GM19328 (cell line): ENCODE data around the gene TBC1D4.
A peak's percentile ranks its signal among the peaks of the same experiment; 100 is the strongest.

Source experiments
- ATAC-seq: cut with Tn5 transposase; IDR thresholded peaks from one replicate; pipeline ENCODE4 v1.9.1; 2021; ENCODE audit warnings: mild to moderate bottlenecking, moderate library complexity; ENCODE audit not compliant: unreplicated experiment

The TBC1D4 gene

DNA sequence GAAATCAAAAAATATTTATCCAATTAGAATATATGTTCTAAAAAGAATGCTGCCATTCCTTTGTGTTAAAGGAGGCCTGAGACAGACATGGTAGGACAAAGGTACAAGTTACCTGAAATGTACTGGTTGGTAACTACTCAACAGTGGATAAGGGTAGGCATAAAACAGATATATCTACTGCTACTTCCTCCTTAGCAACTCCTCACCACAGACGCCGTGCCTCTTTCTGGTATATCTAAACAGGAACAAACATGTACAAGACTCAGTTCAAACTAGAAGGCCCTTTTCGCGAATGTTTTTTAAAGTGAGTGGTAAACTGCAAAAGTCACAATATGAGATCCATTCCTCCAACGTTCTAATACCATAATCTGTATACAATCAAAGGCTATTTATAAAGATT is 86.9 kb downstream of the TBC1D4 start:
- ATAC-seq: no peak

DNA sequence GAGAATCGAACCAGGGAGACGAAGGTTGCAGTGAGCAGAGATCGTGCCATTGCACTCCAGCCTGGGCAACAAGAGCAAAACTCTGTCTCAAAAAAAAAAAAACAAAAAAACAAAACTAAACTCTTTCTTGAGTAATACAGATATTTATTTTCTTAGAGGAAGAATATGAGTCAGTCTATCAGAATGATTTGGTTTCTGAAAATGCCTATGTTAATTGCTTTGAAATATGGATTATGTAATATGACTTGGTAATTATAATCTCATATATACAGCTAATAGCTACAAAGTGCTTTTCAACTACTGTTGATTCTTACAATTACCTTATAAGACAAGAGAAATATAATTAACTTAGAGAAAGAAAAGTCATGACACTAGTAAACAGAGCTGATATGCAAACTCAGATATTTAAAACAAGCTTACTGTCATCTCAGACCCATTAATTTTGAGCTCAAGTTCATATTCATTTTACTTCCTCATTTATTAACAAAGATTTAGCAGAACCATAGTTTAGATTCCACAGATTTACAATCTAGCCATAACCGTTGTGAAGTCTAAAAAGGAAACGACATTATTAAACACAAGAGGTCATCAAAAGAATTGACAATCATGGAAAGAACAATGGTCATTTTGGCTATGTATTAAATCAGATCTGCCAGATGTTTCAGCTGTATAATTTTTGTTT is 88.0 kb downstream of the TBC1D4 start:
- ATAC-seq: no peak

DNA sequence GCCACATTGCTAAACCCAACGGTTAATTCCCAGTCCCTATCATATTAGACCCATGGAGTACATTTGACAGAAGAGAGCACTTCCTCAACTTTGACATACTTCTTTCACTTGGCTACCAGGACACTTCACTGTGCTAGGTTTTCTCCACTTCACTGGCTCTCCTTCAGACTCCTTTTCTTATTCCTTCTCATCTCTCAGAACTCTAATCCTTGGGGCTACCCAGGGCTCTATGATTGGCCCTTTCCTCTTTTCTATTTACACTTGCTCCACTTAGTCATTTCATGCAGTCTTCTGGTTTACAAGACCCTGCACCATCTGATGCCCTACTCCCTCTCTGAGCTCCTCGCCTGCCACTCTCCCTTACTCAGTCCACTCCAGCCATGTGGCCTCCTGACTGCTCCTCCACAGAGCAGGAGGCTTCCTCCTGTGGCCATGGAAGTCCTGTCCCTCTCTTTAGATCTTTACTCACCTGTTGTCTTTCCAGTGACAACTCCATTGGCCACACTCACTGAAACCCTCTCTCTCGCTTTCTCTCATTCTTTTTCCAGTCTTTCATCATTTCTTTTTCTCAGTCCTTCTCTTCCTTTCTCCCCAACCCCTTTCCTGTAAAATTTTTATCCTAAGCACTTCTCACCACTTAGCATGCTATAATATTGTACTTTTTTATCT is 90.4 kb downstream of the TBC1D4 start:
- no peak for ATAC-seq

DNA sequence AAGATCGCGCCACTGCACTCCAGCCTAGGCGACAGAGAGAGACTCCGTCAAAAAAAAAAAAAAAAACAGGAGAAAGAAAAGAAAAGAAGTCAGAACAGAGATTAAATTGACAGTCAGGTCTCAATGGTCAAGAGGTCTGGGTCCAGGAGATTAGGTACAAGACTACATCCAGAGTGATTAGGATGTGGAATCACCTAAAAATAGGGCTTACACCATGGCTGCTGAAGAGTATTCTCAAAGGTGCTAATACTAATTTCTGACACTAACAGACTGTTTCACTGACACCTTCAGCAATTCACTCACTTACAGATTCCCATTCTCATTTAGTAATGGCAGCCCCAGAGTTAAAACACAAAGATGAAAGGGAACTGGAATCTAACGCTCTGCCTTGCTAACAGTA is 91.7 kb downstream of the TBC1D4 start:
- ATAC-seq: no peak

DNA sequence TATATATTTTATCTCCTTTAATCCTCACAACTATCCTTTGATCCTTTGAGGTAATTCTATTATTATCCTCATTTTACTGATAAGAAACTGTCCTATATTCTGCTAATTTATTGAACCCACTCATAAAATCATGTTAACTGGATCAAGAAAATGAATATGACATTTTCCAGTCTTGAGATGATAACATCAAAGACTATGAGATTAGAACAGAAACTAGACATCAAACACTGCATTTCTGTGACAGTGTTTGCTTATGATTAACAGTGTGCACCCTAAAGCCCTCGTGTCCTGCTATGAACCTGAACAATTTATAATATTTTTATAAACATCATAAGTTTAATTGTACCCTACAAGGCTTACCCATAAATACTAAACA is 96.3 kb downstream of the TBC1D4 start:
- ATAC-seq: no peak

DNA sequence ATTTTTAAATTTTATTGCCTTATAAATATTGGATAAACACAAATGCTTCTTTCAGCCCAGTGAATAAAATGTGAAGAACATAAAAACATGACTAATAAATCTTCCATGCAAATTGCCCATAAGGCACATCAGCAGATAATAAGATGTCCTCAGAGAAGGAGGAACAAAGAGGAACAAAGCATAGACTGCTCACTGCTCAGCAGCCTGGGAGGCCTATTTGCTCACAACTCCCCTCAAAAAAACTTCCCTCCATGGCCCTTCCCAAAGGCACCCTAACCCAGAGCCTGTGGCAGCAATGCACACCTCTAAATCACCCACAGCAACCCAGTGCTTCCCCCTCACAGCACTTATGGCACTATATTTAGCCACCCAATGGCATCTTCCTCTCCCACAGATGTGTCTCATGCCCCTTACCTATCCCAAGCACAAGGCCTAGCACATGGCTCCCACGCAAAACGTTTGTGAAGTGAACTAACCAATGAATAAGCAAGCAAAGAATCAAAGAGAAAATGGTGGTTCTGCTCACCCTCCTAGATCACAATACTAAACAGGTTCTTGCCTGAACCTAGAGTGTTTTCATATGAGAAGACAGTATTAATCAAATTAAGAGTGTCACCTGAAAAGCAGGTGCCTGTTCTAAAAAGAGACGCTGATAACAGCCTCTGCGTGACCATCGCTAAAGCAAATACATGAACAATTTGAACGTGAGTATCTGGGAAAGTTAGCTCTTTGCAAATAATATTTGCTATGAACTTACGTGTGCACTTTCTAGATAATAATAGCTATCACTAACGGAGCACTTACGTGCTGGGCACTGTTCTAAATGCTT is 96.9 kb downstream of the TBC1D4 start:
- ATAC-seq: no peak

DNA sequence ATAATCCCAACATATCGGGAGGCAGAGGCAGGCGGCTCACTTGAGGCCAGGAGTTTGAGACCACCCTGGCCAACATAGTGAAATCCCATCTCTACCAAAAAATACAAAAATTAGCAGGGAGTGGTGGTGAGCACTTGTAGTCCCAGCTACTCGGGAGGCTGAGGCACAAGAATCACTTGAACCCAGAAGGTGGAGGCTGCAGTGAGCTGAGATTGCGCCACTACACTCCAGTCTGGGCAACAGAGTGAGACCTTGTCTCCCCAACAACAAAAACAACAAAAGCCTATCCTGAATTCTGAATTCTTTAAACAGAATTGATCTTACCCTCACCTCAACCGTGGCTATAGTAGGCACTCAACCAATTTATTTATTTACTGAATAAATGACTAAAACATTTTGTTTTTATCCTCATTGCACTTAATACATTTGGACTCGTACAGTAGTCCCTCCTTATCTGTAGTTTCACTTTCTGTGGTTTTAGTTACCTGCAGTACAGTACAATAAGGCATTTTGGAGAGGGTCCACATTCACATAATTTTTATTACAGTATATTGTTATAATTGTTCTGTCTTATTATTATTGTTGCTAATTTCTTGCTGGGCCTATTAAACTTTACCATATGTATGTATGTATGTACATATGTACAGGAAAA is 98.8 kb downstream of the TBC1D4 start:
- ATAC-seq: no peak

DNA sequence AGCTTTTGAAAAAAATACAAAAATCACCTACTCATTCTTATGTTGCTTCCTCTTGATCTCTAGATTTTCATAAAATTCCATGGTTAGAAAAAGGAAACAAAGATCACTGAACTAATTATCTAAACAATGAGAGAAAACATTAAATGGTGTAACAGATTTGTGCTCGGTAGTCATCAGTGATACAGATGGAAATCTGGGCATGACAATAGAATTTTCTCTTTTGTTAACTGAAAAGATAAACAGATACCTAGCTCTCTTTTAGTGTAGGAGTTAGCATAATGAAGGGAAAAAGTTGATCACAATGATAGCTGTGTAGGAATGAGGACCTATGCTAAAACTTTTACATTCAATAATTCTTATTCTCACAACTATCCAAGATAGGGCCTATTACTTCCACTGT is 103.7 kb downstream of the TBC1D4 start:
- no peak for ATAC-seq

DNA sequence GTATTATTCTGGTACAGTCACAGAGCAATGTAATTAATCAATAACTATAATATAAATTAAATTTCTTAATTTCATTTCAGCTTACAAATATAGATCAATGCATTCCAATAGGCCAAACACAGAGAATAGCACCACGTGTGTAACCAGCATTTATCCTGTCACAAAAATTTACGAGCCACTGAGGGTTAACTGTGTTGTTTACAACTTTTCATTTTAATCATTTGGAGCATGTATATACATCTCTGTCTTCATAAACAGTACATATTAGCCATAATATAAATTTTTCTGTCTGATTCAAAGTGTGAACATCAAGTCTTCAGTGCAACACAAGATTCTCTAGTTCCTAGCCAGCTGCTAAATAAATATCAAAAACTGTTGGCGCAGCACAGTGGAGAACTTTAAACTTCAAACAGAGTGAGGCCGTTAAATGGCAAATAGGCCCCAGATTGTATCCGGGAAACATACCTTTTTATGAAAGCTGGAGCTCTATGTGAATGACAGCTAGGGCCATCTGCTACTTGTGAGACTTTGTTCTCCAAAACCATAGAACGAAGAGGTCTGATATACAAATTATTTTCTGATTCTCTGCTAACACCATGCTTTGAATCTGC is 105.1 kb downstream of the TBC1D4 start:
- no peak for ATAC-seq

DNA sequence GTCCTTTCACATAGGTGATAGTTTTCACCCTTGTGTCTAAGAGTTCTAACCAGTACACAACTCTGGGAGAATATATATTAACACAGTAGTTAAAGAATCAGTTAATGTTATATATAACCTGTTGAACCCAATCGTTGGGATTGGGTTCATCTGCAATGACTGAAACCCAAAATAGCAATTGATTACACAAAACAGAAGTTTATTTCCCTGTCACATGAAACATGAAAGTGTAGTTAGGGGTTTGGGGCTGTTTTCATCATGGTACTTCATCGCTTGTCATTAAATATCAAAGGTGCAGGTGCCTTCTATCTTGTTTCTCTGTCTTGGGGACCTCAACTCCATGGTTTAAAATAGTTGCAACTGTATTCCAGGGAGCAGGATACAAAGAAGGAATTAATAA is 106.6 kb downstream of the TBC1D4 start:
- no peak for ATAC-seq

DNA sequence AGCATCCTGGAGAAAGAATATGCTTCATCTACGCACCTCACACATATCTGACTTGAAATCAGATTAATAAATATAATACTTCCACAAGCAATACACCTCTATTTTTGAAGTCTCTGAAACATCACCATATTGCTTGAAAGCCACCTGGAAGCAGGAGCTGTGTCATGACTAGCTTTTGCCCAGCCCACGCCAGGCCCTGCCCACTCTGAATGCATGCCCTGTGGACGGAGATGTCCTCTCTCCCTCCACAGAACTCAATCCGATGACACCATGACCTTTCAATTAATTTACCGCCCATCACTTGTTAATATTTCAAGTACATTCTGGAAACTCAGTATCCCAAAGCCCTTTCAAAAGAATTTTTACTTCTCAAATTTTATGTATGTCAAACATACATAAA is 108.0 kb downstream of the TBC1D4 start:
- ATAC-seq: no peak

DNA sequence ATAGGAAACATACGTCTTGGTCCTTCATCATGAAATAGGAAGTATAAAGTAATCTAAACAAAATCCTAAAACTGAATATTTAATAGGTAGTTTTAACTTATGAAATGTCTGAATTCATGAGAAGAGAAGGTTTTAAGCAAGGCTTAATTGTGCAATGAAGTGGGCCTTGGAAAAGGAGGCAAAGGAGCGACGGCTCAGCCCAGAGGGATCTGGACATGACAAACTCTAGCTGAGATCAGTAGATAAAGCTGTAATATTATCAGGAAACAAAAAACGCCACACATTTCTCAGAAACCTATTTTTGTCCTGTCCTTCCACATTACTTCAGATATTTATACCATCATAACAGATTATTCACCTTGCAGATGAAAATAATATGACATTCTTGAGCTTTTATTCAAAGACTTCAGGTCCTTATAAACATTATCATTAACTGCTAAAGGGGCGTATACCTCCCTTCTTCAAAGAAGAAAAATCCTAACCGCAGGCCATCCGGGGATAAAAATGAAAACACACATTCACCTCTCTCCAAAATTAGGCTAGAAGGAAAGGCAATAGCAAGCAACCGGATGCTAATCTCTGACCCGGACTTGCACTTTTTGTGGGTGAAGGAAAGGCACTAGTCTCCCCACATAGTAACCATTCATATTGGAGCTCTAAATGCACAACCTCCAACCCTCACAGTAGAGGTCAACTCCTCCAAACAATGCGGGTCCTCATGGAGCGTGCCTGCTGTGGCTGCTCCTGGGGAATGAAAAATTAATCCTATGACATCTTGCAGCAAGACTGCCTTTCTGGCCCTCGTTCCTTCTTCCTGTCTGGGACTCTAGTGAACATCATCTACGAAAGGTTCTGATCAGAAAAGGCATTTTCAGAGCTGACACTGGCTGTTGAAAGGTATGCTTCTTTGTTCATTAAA is 108.8 kb downstream of the TBC1D4 start:
- ATAC-seq: no peak

DNA sequence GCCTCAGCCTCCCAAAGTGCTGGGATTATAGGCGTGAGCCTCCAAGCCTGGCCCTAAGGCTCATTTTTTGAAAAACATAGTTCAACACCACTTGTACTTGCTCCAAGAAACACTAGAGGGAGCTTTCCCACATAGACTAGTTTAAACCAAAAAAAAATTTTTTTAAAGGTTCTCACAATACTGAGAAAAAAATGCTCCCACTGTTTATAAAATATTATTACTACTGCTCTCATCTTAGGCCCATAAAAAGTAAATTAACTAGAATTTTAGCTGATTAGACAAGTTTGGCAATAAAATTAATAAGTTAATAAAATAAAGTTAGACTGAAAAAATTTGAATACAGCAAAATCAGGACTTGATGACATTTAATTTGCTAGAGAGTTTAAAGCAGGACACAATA is 109.5 kb downstream of the TBC1D4 start:
- ATAC-seq: no peak

DNA sequence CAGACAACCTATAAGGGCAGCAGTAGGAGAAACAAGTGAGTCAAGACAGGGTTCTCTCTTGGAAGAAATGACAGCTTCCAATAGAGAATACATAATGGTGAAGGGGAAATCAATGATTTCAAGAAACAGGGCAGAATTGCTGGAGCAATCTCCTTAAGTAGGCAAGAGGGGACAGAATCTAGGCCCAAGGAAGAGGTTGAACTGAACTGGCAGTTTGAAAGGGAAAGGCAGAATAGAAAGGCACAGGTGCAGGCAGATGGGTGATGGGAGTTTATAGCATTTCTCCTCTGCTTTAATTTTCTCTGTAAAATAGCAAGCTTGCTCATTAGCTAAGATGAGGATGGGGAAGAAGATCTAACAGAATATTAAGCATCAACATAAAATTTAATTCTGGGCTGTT is 110.8 kb downstream of the TBC1D4 start:
- no peak for ATAC-seq

DNA sequence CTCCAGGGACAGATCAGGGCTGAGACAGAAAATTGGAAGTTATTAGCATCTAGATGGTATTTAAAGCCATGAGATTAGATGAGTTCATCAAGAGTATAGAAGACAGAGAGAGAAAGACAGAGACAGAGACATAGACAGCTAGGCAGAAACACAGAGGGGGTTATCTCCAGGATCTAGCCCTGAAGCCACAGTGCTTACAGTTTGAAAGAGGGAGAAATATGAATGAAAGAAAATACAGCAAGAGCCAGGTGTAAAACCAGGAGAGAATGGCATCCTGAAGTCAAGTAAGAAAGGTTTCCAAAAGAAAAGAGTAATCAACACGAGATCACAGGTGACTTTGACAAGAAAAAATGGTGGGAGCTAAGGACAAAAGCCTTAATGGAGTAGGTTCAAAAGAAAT is 111.2 kb downstream of the TBC1D4 start:
- no peak for ATAC-seq

DNA sequence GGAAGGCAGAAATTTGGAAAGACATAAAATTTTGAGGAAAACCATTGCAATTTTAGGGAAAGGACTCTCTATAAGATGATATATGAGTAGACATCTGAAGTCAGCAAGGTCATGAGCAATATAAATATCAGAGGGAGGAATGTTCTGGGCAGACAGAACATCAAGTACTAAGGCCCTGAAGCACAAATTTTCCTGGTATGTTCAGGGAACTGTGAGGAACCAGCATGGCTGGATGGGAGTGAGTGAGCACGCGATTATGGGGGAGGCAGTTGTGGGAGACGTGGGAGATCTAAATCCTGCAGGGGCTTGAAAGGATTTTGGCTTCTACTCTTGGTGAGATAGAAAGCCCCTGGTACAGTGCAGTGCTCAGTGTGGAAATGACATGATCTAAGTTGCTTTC is 112.0 kb downstream of the TBC1D4 start:
- no peak for ATAC-seq

DNA sequence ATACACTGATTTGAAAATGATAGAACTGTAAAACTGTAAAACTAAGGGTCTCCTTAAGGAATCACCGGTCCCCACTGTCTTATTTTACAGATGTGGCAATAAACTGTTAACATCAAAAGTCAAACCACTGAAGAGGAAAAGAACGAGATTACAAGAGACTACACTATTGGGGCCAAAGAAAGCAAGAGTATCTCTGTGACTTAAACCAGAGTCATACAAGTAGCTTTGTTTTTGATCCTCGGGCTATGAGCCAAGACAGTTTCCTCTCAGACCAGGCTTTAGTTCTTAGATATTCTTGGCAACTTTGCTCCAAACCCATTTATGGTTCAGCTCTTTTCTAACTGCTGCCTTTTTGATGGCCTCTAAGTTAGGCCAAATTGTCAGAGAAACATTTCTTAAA is 113.8 kb downstream of the TBC1D4 start:
- no peak for ATAC-seq

DNA sequence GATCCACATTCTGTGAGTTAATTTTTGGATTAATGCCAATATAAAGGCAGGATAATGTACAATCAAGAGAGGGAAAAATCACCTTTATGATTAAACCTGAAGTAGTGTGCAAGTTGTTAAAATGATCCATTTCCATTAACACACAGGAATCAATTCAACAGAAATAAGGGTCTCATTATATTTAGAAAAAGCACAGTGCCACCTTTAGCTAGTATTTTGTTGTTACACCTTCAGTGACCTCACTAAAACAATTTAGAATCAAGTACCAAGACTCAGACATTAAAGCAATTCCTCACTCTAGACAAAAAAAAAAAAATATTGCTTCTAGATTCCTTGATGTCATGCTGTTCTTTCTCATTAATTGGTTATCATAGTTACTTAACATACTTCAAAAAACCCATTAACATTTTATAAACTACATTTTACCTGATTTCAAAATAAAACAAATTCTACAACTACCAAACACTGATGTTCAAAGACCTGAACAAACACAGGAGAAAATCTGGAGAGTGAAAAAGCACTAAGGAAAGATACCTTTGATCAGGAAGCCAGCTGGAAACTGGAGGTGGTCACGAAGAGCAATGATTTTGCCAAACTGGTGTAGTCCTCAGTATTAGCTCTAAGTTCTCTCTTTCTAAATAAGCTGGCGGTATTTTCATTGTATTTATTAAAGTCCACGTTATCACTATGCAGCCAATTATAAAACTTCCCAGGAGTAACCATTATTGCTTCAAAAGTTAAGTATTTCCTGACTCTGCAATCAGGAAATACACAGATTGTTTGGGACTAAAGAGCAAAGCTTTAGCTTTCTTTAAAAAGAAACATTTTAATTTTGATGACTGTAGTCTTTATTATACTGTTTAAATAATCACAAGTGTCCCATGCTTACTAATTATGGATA is 115.3 kb downstream of the TBC1D4 start:
- ATAC-seq: no peak

DNA sequence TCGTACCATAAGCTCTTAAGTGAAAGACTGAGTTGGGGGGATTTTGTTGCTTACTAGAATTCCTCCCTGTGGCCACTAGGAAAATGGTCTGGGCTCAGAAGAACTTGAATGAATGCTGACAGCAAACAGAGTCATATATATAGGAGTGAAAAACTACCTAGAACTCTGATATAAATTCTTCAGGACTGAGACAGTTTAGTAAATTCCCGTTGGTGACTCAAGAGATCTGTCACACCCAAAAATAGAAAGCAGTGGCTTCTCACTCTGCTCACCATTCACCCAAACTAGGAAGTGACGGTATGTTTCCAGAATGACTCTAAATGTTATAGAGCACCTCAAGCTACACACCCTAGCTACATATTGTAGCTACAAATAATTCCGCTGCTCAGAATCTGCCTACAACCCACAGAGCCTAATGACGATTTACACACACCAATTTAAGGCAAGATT is 116.2 kb downstream of the TBC1D4 start:
- peak; percentile 89 for ATAC-seq
